ENCODE data around the gene POU6F2.

DNA sequence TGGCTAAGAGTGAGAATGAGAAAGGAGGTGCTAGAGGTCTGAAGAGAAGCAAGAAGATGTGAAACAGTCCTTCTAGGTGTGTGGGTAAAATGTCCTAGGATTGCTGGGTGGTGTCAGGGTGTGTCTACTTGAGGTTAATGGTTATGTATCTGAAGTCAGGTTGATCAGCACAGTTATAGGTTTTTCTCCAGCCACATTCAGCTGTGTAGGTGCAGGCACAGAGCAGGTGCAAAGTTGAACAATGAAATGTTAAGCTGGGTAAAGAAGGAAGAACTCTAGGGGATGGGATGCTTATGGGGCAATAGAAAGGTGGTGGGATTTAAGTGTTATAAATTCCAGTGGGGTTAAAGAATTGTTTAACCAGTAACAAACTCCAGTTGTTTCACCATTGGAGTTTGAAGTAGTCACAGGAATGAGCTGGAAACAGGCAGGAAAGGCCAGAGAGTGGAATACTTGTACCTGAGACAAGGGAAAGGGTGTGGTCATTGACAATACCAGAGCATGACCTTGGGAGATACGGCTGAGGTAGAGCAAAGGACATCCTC, 388.1 kb downstream of the POU6F2 start:
- TF ChIP-seq, protein P1, sequence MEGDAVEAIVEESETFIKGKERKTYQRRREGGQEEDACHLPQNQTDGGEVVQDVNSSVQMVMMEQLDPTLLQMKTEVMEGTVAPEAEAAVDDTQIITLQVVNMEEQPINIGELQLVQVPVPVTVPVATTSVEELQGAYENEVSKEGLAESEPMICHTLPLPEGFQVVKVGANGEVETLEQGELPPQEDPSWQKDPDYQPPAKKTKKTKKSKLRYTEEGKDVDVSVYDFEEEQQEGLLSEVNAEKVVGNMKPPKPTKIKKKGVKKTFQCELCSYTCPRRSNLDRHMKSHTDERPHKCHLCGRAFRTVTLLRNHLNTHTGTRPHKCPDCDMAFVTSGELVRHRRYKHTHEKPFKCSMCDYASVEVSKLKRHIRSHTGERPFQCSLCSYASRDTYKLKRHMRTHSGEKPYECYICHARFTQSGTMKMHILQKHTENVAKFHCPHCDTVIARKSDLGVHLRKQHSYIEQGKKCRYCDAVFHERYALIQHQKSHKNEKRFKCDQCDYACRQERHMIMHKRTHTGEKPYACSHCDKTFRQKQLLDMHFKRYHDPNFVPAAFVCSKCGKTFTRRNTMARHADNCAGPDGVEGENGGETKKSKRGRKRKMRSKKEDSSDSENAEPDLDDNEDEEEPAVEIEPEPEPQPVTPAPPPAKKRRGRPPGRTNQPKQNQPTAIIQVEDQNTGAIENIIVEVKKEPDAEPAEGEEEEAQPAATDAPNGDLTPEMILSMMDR (conservative IDR thresholded peaks at IDR 0.05; ENCODE audit: low read depth, low read length) = no peak
- TF ChIP-seq EZH2 (IDR thresholded peaks at IDR 0.05; ENCODE audit: borderline replicate concordance, low read depth, low read length, poor library complexity, severe bottlenecking) = no peak

Measured in A673 (cell line).